ENCODE measurements around the gene CFAP45.
"Not testable (repeated sequence)": the region's sequence is repeated elsewhere in the genome, so short reads cannot be mapped to it uniquely, and the experiment has no call there.

Gene CFAP45

DNA sequence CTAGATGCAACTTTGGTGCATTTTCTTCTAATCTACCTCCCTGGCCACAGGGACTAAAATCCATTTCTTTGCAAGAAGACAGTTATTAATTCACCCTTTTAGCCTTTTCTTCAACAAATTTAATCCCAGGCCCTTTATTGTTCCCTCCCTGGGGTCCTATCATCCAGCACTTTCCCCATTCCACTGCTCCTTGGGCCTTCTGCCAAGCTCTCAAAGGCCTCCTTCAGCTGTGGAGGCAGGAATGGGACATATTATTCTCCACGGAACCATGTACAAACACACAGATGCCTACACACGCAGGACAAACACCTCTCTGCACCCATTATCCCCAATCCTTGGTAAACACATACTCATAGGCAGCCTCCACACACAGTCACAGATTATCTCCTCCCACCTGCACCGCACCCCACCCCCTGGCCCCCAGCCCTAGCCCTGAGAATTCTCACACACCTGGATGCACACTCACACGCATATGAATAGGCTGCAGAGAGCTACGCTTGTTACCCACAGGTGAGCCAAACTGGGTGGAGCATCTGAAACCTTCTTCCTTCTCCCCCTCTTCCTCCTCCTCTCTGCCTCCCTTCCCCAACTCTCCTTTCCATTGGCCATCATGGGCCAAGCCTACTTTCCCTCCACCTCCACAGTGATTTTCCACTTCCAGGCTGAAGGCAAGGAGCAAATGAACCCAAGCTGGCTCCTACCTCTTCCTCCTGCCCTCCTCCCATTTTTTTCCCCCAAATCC lies 13.7 kb upstream of the CFAP45 start:
- no peak for DNase-seq (ENCODE audit: low read depth)
- H3K4me3 ChIP-seq (ENCODE audit: low read depth, low read length): no peak overlapping the region
- TF ChIP-seq, protein P1, sequence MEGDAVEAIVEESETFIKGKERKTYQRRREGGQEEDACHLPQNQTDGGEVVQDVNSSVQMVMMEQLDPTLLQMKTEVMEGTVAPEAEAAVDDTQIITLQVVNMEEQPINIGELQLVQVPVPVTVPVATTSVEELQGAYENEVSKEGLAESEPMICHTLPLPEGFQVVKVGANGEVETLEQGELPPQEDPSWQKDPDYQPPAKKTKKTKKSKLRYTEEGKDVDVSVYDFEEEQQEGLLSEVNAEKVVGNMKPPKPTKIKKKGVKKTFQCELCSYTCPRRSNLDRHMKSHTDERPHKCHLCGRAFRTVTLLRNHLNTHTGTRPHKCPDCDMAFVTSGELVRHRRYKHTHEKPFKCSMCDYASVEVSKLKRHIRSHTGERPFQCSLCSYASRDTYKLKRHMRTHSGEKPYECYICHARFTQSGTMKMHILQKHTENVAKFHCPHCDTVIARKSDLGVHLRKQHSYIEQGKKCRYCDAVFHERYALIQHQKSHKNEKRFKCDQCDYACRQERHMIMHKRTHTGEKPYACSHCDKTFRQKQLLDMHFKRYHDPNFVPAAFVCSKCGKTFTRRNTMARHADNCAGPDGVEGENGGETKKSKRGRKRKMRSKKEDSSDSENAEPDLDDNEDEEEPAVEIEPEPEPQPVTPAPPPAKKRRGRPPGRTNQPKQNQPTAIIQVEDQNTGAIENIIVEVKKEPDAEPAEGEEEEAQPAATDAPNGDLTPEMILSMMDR (IDR thresholded peaks at IDR 0.05; ENCODE audit: low read depth, low read length, missing control alignments): no peak

DNA sequence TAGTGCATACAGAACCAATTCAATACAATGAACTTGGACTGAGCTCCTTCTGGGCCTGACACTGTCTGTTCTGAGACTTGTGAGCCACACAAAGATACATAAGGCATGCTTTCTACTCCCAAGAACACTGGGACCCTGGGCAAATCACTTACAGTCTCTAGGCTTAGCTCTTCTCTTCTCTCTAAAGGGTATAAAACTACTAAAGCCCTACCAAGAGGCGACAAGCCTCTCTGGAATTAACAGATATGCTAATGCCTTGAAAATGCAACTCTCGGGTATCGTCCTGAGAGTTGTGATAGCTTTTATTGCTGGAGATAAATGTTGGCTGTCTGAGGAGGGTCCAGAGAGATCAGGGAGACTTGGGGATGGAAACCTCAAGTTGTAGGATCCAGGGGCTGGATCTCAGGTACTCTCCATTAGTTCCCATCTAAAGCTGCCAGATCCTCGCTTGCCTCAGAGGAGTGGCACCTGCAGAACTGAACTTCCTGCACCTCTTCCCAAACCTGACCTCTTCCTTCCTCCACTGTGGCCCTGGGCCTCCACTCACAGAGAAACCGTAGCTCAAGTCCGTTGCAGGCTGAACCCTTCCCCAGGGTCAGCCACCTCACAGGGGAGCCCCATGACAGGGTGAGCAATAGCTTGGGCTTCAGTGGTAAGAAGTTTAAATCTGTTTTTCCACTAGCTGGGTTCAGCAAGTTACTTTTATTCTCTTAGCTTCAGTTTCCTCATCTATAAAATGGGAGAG lies 11.5 kb upstream of the CFAP45 start:
- H3K4me3 ChIP-seq (ENCODE audit: low read depth, low read length): no peak overlapping the region
- no peak for DNase-seq (ENCODE audit: low read depth)
- TF ChIP-seq, protein P1 (IDR thresholded peaks at IDR 0.05; ENCODE audit: low read depth, low read length, missing control alignments): no peak

GRCh38 chr1:159908031-159908940 lies 8.3 kb upstream of the CFAP45 start:
- H3K4me3 ChIP-seq (ENCODE audit: low read depth, low read length): no peak overlapping the region
- TF ChIP-seq, protein P1 (IDR thresholded peaks at IDR 0.05; ENCODE audit: low read depth, low read length, missing control alignments): no peak
- no peak for DNase-seq (ENCODE audit: low read depth)

GRCh38 chr1:159906960-159907359 lies 7.0 kb upstream of the CFAP45 start:
- TF ChIP-seq, protein P1 (IDR thresholded peaks at IDR 0.05; ENCODE audit: low read depth, low read length, missing control alignments): no peak
- no peak overlapping the region for H3K4me3 ChIP-seq (ENCODE audit: low read depth, low read length)
- no peak for DNase-seq (ENCODE audit: low read depth)

GRCh38 chr1:159904036-159904435 lies 4.1 kb upstream of the CFAP45 start:
- H3K4me3 ChIP-seq (ENCODE audit: low read depth, low read length); DNase-seq (ENCODE audit: low read depth): not testable (repeated sequence)

DNA sequence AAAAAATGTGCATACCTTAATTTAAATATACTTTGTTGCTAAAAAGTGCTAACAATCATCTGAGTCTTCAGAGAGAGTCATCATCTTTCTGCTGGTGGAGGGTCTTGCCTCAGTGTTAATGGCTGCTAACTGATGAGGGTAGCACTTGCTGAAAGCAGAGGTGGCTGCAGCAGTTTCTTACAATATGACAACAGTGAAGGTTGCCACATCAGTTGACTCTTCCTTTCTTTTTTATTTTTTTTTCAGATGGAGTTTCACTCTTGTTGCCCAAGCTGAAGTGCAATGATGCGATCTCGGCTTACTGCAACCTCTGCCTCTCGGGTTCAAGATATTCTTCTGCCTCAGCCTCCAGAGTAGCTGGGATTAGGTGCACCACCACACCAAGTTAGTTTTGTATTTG lies 2.6 kb upstream of the CFAP45 start:
- TF ChIP-seq, protein P1 (IDR thresholded peaks at IDR 0.05; ENCODE audit: low read depth, low read length, missing control alignments): no peak
- no peak overlapping the region for H3K4me3 ChIP-seq (ENCODE audit: low read depth, low read length)
- no peak for DNase-seq (ENCODE audit: low read depth)

Measured in GM12864 (cell line).